ENCODE data around the gene CAV2.

DNA sequence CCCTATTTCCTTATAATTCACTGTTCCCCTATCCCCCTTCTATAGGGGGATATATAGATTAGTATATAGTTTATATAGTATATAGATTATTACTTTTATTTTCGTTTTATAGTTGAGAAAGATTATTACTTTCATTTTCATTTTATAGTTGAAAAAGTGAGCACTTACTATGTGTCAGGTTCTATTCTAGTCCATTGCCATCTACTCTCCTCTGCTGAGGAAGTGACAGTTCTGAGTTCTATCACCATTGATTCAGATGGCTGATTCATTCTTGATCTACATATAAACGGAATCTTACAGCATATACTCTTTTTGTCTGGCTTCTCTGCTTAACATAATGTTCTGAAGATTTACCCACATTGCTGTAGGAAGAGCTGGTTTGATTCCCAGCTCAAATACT is 20.7 kb upstream of the CAV2 start:
- TF ChIP-seq REST (IDR thresholded peaks at IDR 0.05; ENCODE audit: insufficient read depth in 1 of 2, low read depth in 2 of 2, low read length in 2 of 2) (no peak), POLR2AphosphoS5 (IDR thresholded peaks at IDR 0.05; ENCODE audit: low read depth, low read length) (no peak), TAF1 (IDR thresholded peaks at IDR 0.05; ENCODE audit: borderline replicate concordance, insufficient read depth, low read length) (no peak), SIN3A (IDR thresholded peaks at IDR 0.05; ENCODE audit: borderline replicate concordance, insufficient read depth, low read length) (no peak), FOXP2 (optimal IDR thresholded peaks at IDR 0.05; ENCODE audit: borderline replicate concordance, extremely low read depth, extremely low read length, insufficient read depth) (no peak)

Data from PFSK-1 (cell line).